ENCODE data around the gene FLT1. TPM values are rescaled to one million over a fixed set of nuclear protein-coding genes. Genes with fewer than 3 reads are reported as not detected.

Gene FLT1
- polyA plus RNA-seq, 10 donors, result 12.6 to 21.4 (median 16.7) TPM

DNA sequence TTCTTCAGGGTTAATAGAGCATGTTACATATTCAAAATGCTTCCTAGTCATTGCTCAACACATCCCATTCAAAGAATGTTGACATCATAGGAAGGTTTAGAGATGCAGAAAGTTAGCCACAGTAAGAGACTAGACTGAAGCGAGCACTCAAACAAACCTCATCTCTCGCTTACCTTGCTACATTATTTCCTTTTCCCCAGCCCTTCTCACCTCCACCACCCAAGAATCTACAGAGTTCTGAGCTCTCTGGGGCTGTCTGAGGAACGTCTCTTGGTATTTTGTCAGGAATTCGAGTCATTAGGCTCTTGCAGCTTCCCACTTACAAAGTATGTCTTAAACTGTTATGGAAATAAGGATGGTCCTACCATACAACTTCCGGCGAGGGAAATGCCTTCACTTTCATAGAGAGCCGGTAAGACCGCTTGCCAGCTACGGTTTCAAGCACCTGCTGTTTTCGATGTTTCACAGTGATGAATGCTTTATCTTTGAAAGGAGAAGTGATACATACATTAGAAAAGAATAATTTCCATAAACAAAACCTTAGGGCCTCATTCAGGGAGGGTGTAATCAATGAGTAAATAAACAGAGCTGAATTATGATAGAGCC lies 65.1 kb downstream of the FLT1 start:
- no peak for DNase-seq

GRCh38 chr13:28429096-28429495 lies 65.8 kb downstream of the FLT1 start:
- DNase-seq, result no peak

DNA sequence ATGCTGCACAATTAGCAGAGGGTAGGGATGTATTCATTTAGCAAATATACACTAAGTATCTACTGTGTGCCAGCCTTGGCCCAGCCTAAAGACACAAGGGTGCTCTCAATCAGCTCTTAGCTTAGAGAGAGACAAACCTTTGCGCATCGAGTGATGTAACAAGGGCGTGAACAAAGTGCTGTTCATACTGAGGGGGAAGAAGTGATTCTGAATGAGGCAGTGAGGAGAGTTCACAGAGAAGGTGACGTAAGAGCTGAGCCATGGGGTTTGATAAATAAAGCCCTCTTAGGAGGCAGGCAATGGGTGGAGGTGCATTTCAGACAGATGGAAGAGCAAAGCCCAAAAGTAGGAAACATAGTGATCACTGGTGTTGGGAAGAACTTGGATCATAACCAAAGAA lies 68.5 kb downstream of the FLT1 start:
- no peak for DNase-seq

GRCh38 chr13:28425793-28426192 lies 69.1 kb downstream of the FLT1 start:
- DNase-seq, result no peak

GRCh38 chr13:28424541-28424940 lies 70.4 kb downstream of the FLT1 start:
- DNase-seq, result no peak

GRCh38 chr13:28423010-28423409 lies 71.9 kb downstream of the FLT1 start:
- DNase-seq, result peak in 1 of 3 donors; percentile 30

DNA sequence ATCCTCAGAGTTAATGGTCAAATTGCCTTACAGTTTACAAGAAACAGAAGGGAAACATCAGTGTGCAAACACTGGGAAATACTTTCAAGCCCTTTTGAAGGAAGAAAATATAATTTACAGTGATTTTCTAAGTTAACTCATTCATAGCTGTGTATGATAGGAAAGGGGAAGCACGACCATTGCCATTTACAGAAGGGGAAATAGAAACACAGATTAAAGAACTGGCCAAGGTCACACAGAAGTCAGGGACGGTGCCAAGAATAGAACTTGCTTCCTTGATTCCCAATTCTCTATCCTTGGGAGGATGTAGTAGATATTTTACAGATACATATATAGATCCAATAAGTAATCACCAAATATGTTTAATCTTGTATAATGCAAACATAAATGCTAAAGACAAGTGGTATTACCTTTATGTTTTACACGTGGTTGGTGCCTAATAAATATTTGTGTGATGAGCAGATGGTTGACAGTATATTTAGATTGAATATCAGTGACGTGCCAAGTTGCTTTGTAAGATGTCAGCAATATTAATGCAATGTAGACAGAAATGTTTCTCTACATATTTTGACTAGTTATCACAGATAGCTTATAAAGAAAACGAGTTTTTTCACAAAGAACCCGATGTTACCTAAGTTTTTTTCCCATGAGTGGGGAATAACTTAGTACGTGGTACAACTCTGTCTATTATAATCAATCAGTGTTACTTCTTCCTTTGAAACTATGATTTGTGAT lies 73.1 kb downstream of the FLT1 start:
- no peak for DNase-seq

DNA sequence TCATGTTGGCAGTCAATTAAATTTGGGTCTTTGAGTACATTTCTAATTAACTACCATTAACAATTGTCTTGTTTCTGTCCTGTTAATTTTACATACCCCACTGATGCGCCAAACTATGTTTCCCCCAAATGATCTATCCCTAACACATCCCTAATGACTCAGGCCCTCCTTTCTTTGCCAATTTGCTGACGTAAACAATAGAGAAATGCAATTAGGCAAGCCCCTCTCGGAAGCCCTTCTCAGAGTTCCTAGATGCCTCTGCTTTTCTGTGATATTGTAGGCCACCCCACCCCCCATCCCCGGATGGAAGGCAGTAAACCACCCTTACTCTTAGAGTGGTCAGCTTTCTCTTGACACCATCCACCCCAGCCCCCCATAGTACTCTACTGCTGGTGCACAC lies 74.2 kb downstream of the FLT1 start:
- no peak for DNase-seq

DNA sequence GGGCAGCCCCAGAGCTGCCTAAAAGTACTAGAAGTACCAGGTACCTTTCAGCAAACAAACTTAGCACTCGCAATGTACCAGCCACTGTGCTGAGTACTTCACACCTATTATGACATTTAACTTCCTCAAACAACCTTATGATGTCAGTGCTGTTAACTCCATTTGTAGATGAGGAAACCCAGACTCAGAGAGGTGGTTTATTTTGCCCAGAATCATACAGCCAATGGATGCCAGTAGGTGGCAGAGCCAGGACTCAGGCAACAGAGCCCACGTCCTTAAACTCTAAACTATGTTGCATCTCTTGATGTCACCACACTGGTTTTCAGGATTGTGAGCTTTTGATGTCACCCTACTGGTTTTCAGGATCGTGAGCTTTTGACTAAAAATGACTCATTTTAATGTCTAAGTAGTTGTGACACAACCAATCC lies 78.9 kb downstream of the FLT1 start:
- no peak for DNase-seq

DNA sequence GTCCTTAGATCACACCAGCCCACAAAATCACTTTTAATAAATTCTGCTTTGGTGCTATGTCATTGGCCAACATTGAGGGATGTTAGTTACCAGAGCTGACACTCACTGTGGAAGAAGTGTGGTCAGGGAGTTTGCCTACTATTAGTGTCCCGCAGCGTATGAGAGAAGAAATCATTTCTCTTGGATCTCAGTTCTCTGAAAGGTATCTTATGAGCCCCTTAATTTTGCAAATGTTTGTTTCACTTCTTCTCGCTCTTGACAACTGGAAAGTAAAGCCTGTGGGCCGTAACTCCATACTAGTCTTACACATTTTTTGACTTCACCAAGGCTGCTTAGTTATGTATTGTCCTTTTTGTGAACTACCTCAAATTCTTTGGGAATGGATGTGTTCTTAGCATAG lies 80.9 kb downstream of the FLT1 start:
- DNase-seq, result no peak

- no peak for DNase-seq
These were observed 81.9 kb downstream of the FLT1 start for GRCh38 chr13:28412981-28413380.

GRCh38 chr13:28411831-28412353 lies 83.0 kb downstream of the FLT1 start:
- DNase-seq, result no peak

GRCh38 chr13:28410096-28410495 lies 84.8 kb downstream of the FLT1 start:
- no peak for DNase-seq

DNA sequence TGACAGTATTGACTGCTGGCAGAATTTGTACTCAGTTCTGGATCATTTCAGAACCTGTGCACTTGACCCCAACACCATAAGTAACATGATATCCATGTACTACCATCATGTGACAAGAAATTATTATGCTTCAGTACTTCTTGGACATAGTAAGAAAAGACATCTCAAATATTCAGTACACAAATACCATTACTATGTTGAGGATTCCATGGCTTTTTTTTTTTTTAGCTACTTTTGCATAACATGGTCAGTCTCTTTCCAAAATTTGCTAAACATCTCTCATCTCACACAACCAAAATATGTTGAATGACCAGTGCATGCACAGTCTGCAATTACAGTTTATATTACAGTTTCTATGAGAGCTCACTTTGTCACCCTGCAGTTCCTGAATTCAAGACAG lies 85.3 kb downstream of the FLT1 start:
- DNase-seq, result no peak

- no peak for DNase-seq
These were observed 86.1 kb downstream of the FLT1 start for GRCh38 chr13:28408863-28409262.

GRCh38 chr13:28408235-28408848 lies 86.6 kb downstream of the FLT1 start:
- DNase-seq, result peak in 2 of 3 donors; percentile 19 to 41

GRCh38 chr13:28406733-28407266 lies 88.1 kb downstream of the FLT1 start:
- DNase-seq, result no peak

GRCh38 chr13:28402057-28402381 lies 92.9 kb downstream of the FLT1 start:
- DNase-seq, result no peak

GRCh38 chr13:28401303-28402056 lies 93.4 kb downstream of the FLT1 start:
- peak in 1 of 3 donors; percentile 37 for DNase-seq

- no peak for DNase-seq
These were observed 98.9 kb downstream of the FLT1 start for GRCh38 chr13:28396053-28396452.

DNA sequence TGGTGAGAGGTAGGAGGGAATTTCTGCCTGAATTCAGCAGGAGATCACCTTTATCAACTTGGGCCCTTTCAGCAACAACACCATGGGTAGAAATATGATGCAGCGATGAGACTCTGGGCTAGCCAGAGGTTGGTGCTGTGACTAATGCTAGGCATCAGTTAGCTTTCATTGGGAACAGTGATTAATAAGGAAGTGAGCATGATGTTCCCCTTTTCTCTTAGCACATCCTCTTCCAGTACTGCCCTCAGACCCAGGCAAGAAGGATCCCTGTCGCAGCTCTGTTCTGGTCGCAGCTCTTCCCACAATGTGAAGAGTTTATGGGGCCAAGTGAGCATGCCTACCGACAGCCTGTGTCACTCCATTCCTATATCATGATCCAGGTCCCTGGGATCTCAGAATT lies 100.5 kb downstream of the FLT1 start:
- no peak for DNase-seq

GRCh38 chr13:28392896-28393505 lies 101.9 kb downstream of the FLT1 start:
- no peak for DNase-seq
